Thyroid gland (tissue), 4 donors: Measurements from ENCODE around the gene MAN2A2.

Experiments used
- CTCF ChIP-seq, 6 experiments: fragments of 200-600 bp in 3 of 6; fragments of 450-650 bp in 3 of 6; sonication (generic) in 3 of 6; IDR thresholded peaks; one replicate each; pipeline ENCODE4 v1.5.1; 2016 to 2019; ENCODE audit warnings: antibody characterized with exemption in 6 of 6, mild to moderate bottlenecking in 2 of 6, inconsistent platforms in 1 of 6, moderate library complexity in 1 of 6
- POLR2A ChIP-seq, 2 donors: fragments of 450-650 bp; IDR thresholded peaks; one replicate each; pipeline ENCODE4 v1.6.1; 2017; ENCODE audit warnings: antibody characterized with exemption in 2 of 2, mild to moderate bottlenecking in 2 of 2, moderate library complexity in 1 of 2

GRCh38 chr15:90930861-90931574 is 27.9 kb downstream of the MAN2A2 start:
- TF ChIP-seq POLR2A (IDR thresholded peaks at IDR 0.05): no peak
- TF ChIP-seq CTCF (IDR thresholded peaks at IDR 0.05): no peak
